OCI-LY7 (cell line): ENCODE results near the gene DSCAM.

Experiments used
- EZH2phosphoT487 ChIP-seq: fragments of 200-600 bp; sonication (generic); IDR thresholded peaks from 2 replicates; pipeline ENCODE4 v1.6.1; 2018; ENCODE audit warnings: low read depth, borderline replicate concordance, mild to moderate bottlenecking, mixed run types, antibody characterized with exemption, low read length, moderate library complexity, mixed read lengths
- TF ChIP-seq, protein P1 (sequence below): fragments of 200-600 bp; sonication (generic); conservative IDR thresholded peaks from 2 replicates; pipeline ENCODE4 v1.5.1; 2014; ENCODE audit warnings: mild to moderate bottlenecking, antibody characterized with exemption, low read length, moderate library complexity, mixed read lengths

DNA sequence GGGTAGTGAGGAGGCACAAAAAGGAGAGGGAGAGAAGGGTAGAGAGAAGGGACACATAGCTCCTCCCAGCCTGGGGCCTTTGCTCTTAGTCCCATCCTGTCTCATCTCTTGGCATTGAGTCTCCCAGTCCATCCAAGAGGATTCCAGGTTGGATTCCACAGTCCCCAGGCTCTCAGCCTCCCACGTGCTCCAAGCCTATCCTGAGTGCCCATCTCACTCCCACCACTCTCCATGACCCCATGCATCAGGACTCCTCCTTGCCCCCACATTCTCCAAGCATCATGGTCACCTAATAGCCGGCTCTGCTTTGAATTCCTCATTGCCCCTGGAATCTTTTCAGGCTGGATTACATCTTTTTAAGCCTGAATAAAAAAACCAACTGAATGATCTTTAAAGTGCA is 87.9 kb downstream of the DSCAM start:
- TF ChIP-seq, protein P1, sequence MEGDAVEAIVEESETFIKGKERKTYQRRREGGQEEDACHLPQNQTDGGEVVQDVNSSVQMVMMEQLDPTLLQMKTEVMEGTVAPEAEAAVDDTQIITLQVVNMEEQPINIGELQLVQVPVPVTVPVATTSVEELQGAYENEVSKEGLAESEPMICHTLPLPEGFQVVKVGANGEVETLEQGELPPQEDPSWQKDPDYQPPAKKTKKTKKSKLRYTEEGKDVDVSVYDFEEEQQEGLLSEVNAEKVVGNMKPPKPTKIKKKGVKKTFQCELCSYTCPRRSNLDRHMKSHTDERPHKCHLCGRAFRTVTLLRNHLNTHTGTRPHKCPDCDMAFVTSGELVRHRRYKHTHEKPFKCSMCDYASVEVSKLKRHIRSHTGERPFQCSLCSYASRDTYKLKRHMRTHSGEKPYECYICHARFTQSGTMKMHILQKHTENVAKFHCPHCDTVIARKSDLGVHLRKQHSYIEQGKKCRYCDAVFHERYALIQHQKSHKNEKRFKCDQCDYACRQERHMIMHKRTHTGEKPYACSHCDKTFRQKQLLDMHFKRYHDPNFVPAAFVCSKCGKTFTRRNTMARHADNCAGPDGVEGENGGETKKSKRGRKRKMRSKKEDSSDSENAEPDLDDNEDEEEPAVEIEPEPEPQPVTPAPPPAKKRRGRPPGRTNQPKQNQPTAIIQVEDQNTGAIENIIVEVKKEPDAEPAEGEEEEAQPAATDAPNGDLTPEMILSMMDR: no peak
- no peak for TF ChIP-seq EZH2phosphoT487
